ENCODE results near the gene GRAMD1B.

The GRAMD1B gene

DNA sequence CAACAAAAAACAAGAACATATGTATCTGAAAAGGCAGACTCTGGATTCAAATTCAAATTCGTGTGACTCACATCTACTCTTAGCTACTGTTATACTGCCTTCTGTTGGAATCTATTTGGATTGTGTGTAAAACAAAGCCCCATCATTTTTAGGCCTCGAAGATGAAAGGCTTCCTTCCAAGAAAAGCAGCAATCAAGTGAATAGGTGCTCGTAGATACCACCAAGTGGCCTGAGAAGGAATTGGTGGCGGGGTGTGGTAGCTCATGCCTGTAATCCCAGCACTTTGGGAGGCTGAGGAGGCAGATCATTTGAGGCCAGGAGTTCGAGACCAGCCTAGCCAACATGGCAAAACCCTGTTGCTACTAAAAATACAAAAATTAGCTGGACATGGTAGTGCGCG is 4.2 kb downstream of the GRAMD1B start:
- Histone ChIP-seq H3K4me3 (replicated peaks; ENCODE audit: insufficient read depth, low read length) (no peak overlapping the region), H3K27me3 (ENCODE audit: insufficient read depth, poor library complexity, severe bottlenecking) (no peaks in the 10 kb centered on the region), H3K27ac (replicated peaks) (peak overlapping the region; percentile 42)
- DNase-seq (ENCODE audit: low read depth in 1 of 2, low spot score in 1 of 2) = no peak
- TF ChIP-seq GABPA (IDR thresholded peaks at IDR 0.05; ENCODE audit: low read depth) = no peak
- no peak for TF ChIP-seq POLR2AphosphoS5 (IDR thresholded peaks at IDR 0.05; ENCODE audit: low read depth)
- no peak for TF ChIP-seq SPI1 (IDR thresholded peaks at IDR 0.05; ENCODE audit: borderline replicate concordance, low read depth)
- TF ChIP-seq, protein P1, sequence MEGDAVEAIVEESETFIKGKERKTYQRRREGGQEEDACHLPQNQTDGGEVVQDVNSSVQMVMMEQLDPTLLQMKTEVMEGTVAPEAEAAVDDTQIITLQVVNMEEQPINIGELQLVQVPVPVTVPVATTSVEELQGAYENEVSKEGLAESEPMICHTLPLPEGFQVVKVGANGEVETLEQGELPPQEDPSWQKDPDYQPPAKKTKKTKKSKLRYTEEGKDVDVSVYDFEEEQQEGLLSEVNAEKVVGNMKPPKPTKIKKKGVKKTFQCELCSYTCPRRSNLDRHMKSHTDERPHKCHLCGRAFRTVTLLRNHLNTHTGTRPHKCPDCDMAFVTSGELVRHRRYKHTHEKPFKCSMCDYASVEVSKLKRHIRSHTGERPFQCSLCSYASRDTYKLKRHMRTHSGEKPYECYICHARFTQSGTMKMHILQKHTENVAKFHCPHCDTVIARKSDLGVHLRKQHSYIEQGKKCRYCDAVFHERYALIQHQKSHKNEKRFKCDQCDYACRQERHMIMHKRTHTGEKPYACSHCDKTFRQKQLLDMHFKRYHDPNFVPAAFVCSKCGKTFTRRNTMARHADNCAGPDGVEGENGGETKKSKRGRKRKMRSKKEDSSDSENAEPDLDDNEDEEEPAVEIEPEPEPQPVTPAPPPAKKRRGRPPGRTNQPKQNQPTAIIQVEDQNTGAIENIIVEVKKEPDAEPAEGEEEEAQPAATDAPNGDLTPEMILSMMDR (IDR thresholded peaks at IDR 0.05; ENCODE audit: insufficient read depth, low read length) = no peak
- TF ChIP-seq, protein P2, sequence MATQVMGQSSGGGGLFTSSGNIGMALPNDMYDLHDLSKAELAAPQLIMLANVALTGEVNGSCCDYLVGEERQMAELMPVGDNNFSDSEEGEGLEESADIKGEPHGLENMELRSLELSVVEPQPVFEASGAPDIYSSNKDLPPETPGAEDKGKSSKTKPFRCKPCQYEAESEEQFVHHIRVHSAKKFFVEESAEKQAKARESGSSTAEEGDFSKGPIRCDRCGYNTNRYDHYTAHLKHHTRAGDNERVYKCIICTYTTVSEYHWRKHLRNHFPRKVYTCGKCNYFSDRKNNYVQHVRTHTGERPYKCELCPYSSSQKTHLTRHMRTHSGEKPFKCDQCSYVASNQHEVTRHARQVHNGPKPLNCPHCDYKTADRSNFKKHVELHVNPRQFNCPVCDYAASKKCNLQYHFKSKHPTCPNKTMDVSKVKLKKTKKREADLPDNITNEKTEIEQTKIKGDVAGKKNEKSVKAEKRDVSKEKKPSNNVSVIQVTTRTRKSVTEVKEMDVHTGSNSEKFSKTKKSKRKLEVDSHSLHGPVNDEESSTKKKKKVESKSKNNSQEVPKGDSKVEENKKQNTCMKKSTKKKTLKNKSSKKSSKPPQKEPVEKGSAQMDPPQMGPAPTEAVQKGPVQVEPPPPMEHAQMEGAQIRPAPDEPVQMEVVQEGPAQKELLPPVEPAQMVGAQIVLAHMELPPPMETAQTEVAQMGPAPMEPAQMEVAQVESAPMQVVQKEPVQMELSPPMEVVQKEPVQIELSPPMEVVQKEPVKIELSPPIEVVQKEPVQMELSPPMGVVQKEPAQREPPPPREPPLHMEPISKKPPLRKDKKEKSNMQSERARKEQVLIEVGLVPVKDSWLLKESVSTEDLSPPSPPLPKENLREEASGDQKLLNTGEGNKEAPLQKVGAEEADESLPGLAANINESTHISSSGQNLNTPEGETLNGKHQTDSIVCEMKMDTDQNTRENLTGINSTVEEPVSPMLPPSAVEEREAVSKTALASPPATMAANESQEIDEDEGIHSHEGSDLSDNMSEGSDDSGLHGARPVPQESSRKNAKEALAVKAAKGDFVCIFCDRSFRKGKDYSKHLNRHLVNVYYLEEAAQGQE (IDR thresholded peaks at IDR 0.05; ENCODE audit: insufficient replicate concordance, low read depth) = no peak

DNA sequence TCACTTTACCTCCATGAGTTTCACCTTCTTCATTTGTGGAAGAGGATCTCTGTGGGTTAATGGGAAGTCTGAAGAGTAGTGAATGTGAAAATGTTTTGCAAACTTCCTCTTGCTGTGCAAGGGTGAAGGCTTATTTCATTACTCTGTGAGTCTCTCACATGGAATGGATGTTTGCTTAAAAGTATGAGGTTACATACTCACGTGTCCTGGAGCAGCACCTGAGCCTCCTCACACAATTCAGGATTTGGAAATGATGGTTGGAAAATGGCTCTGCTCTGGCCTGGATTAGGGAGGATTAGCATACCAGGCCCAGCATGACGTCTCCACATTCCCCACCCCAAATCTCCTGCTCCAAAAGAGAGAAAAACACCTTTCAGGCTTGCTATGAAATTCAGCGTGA is 4.8 kb downstream of the GRAMD1B start:
- TF ChIP-seq, protein P2 (IDR thresholded peaks at IDR 0.05; ENCODE audit: insufficient replicate concordance, low read depth) = no peak
- TF ChIP-seq SPI1 (IDR thresholded peaks at IDR 0.05; ENCODE audit: borderline replicate concordance, low read depth) (no peak), POLR2AphosphoS5 (IDR thresholded peaks at IDR 0.05; ENCODE audit: low read depth) (no peak), GABPA (IDR thresholded peaks at IDR 0.05; ENCODE audit: low read depth) (no peak)
- TF ChIP-seq, protein P1 (IDR thresholded peaks at IDR 0.05; ENCODE audit: insufficient read depth, low read length) = no peak
- DNase-seq (ENCODE audit: low read depth in 1 of 2, low spot score in 1 of 2) = peak in 1 of 2 experiments; percentile 33
- Histone ChIP-seq H3K4me3 (replicated peaks; ENCODE audit: insufficient read depth, low read length) (no peak overlapping the region), H3K27me3 (ENCODE audit: insufficient read depth, poor library complexity, severe bottlenecking) (no peaks in the 10 kb centered on the region), H3K27ac (replicated peaks) (peak overlapping the region; percentile 42)

DNA sequence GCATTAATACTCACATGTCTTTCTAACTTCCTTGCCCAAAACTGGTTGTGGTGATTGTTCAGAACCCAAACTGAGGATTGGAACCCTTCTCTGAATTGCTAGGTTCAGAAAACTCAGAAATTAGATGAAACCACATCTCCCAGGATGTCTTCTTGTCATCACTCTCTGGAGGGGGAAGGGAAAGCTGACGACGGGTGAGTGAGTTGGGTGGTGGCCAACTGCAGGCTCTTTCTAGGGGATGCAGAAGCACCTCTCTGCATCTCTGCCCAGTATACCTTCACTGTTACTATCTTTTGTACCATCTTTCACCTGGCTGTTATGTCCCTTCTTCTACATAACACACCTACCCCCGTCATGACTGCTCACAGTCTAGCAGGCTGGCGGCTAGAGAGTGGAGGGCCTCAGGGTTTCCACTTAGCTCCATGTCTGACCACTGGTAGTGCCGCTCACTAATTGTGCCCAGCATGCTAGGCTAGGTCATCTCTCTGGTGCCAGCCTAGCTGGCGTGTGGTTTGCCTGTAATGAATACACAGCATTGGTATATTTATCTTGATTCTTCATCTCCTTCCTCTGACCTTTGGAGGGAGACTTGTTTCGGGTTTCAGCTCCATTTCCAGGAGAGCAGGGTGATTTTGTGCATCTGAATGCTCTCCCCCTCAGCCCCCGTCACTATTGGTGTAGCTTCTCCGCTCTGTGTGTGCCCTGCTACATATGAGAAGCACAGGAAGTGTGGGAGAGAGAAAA is 7.3 kb downstream of the GRAMD1B start:
- no peaks in the 10 kb centered on the region for H3K27me3 ChIP-seq (ENCODE audit: insufficient read depth, poor library complexity, severe bottlenecking)
- H3K27ac ChIP-seq (replicated peaks) = no peak overlapping the region
- no peak overlapping the region for H3K4me3 ChIP-seq (replicated peaks; ENCODE audit: insufficient read depth, low read length)
- TF ChIP-seq GABPA (IDR thresholded peaks at IDR 0.05; ENCODE audit: low read depth) (no peak), SPI1 (IDR thresholded peaks at IDR 0.05; ENCODE audit: borderline replicate concordance, low read depth) (no peak), POLR2AphosphoS5 (IDR thresholded peaks at IDR 0.05; ENCODE audit: low read depth) (no peak)
- TF ChIP-seq, protein P2 (IDR thresholded peaks at IDR 0.05; ENCODE audit: insufficient replicate concordance, low read depth) = no peak
- TF ChIP-seq, protein P1 (IDR thresholded peaks at IDR 0.05; ENCODE audit: insufficient read depth, low read length) = no peak
- DNase-seq (ENCODE audit: low read depth in 1 of 2, low spot score in 1 of 2) = no peak
